Right lobe of liver (tissue), 6 donors: ENCODE data around the gene MUSK. TPM values are rescaled to one million over a fixed set of nuclear protein-coding genes. Genes with fewer than 3 reads are reported as not detected.
"Not testable (repeated sequence)": the region's sequence is repeated elsewhere in the genome, so short reads cannot be mapped to it uniquely, and the experiment has no call there.

ENCODE experiments used
- ATAC-seq, 4 donors: fragments of 200-7000 bp; cut with Tn5 transposase; one replicate each; pipeline ENCODE4 v1.9.1; 2020; ENCODE audit warnings: mild to moderate bottlenecking in 4 of 4, moderate library complexity in 4 of 4
- DNase-seq, 3 donors: peaks; one replicate each; pipeline ENCODE4 v3.0.0-alpha.2; 2020
- H3K27ac ChIP-seq, 3 donors: fragments of 200-600 bp; one replicate each; pipeline ENCODE4 v1.8.0; 2022
- H3K27me3 ChIP-seq, 2 donors: fragments of 200-600 bp; one replicate each; pipeline ENCODE4 v1.8.0; 2022
- H3K36me3 ChIP-seq, 4 donors: fragments of 200-600 bp; sonication (generic) in 1 of 4; one replicate each; pipeline versions ENCODE4 v1.5.1 to v1.8.0; 2017 to 2022; ENCODE audit warnings: control low read depth in 1 of 4
- H3K4me1 ChIP-seq, 4 donors: fragments of 200-600 bp; sonication (generic) in 1 of 4; one replicate each; pipeline versions ENCODE4 v1.5.1 to v1.8.0; 2017 to 2022; ENCODE audit warnings: control low read depth in 1 of 4
- H3K4me3 ChIP-seq, 3 donors: fragments of 200-600 bp; one replicate each; pipeline ENCODE4 v1.8.0; 2022
- H3K9me3 ChIP-seq, 4 donors: fragments of 200-600 bp; sonication (generic) in 1 of 4; one replicate each; pipeline versions ENCODE4 v1.5.1 to v1.8.0; 2017 to 2022; ENCODE audit warnings: control low read depth in 1 of 4
- POLR2A ChIP-seq: fragments of 450-650 bp; IDR thresholded peaks from one replicate; pipeline ENCODE4 v1.6.1; 2017; ENCODE audit warnings: antibody characterized with exemption, mild to moderate bottlenecking
- WGBS: methylation state at CpG from one replicate; pipeline ENCODE4 v1.1.6; 2018; ENCODE audit warnings: low coverage, low lambda C conversion rate; ENCODE audit not compliant: insufficient coverage; ENCODE audit errors: missing lambda C conversion rate; 5-methylcytosine and 5-hydroxymethylcytosine counted together
- intact Hi-C, 2 donors: fragments of 100-400 bp; cut with DNase I; formaldehyde crosslinking; loops; one replicate each; pipeline versions ENCODE4 v1.11.2 to v1.14.1; 2022
- total RNA-seq, 6 experiments: library from RNA; depleted of rRNA in 2 of 6; stranded (reverse); fragments of >200 nt in 2 of 6; fragmentation: NEBNext Ultra II Directional in 3 of 6; extraction: Animal tissue kit (Norgen Biotek cat#: 25700) in 3 of 6; gene quantifications; one replicate each; pipeline versions ENCODE4 v1.1.0 to v1.2.4, GENCODE V29; 2016 to 2023
- TF ChIP-seq, protein P1 (sequence below), 4 donors: fragments of 200-600 bp in 3 of 4; fragments of 450-650 bp in 1 of 4; IDR thresholded peaks; one replicate each; pipeline versions ENCODE4 v1.5.1 to v1.8.0; 2016 to 2022; ENCODE audit warnings: antibody characterized with exemption in 4 of 4, mild to moderate bottlenecking in 2 of 4
- donor health status: DM: no; HTN: yes; CAD: no.
- donor health status: DM: no; HTN: no; CAD: no.
- donor health status: DM: no; HTN: no; CAD: no.
- donor health status: DM: no; HTN: yes; CAD: no.
- donor health status: DM: no; HTN: yes; CAD: no.

MUSK gene
- total RNA-seq, 6 experiments from 2014 or later: 0.06 to 0.12 (median 0.12) TPM; not detected in 2

DNA sequence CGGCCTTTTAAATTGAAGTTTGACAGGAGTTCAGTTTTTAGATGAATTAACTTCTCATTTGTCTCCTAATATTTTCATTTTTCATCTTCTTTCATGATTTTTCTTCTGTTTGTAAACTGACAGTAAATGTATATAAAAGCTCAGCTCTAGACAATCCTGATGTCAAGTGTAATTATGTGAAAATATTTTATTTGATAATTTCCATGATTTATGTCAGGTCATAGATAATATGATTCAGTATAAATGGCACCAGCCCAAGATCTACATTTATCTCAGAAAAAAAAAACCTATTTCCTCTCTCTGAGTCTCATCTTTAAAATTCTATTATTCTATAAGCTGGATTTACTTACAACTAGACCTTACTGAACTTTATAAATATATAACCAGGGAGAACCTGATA is 115.7 kb downstream of the MUSK start:
- DNase-seq (no peak), ATAC-seq (no peak)
- no peaks in the 10 kb centered on the region for H3K4me1 ChIP-seq
- no peaks in the 10 kb centered on the region for H3K36me3 ChIP-seq
- no peak overlapping the region for H3K4me3 ChIP-seq
- H3K9me3 ChIP-seq: no peaks in the 10 kb centered on the region
- TF ChIP-seq, protein P1, sequence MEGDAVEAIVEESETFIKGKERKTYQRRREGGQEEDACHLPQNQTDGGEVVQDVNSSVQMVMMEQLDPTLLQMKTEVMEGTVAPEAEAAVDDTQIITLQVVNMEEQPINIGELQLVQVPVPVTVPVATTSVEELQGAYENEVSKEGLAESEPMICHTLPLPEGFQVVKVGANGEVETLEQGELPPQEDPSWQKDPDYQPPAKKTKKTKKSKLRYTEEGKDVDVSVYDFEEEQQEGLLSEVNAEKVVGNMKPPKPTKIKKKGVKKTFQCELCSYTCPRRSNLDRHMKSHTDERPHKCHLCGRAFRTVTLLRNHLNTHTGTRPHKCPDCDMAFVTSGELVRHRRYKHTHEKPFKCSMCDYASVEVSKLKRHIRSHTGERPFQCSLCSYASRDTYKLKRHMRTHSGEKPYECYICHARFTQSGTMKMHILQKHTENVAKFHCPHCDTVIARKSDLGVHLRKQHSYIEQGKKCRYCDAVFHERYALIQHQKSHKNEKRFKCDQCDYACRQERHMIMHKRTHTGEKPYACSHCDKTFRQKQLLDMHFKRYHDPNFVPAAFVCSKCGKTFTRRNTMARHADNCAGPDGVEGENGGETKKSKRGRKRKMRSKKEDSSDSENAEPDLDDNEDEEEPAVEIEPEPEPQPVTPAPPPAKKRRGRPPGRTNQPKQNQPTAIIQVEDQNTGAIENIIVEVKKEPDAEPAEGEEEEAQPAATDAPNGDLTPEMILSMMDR (IDR thresholded peaks at IDR 0.05): no peak
- TF ChIP-seq POLR2A: no peak
- WGBS: 55% methylated on average over 1 of the region's 1 CpG
- no peaks in the 10 kb centered on the region for H3K27me3 ChIP-seq
- H3K27ac ChIP-seq: no peak overlapping the region
- intact Hi-C loops: no loop called here

- 36% methylated on average over 1 of the region's 1 CpG for WGBS
- Histone ChIP-seq H3K9me3 (no peaks in the 10 kb centered on the region), H3K27me3 (no peaks in the 10 kb centered on the region), H3K4me3 (no peak overlapping the region), H3K27ac (no peak overlapping the region), H3K4me1 (no peaks in the 10 kb centered on the region), H3K36me3 (no peaks in the 10 kb centered on the region)
- TF ChIP-seq POLR2A: no peak
- TF ChIP-seq, protein P1 (IDR thresholded peaks at IDR 0.05): no peak
- DNase-seq: no peak
- intact Hi-C loops: no loop called here
- ATAC-seq: no peak
Measured at GRCh38 chr9:110785166-110785565, 116.6 kb downstream of the MUSK start.

DNA sequence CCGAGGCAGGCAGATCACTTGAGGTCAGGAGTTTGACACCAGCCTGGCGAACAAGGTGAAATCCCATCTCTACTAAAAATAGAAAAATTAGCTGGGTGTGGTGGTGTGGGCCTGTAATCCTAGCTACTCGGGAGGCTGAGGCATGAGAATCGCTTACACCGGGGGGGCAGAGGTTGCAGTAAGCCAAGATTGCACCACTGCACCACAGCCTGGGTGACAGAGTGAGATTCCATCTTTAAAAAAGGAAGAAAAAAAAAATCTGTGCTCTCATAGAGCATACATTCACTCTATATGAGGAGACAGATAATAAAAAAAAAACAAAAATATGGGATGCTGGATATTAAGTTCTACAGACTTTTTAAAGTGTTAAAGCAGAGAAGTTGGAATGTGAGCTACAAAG is 119.8 kb downstream of the MUSK start:
- H3K27ac ChIP-seq, H3K36me3 ChIP-seq, H3K4me1 ChIP-seq, intact Hi-C loops, H3K4me3 ChIP-seq, DNase-seq, ATAC-seq, H3K27me3 ChIP-seq, H3K9me3 ChIP-seq: not testable (repeated sequence)
- 79% methylated on average over 4 of the region's 5 CpGs for whole genome bisulfite sequencing

DNA sequence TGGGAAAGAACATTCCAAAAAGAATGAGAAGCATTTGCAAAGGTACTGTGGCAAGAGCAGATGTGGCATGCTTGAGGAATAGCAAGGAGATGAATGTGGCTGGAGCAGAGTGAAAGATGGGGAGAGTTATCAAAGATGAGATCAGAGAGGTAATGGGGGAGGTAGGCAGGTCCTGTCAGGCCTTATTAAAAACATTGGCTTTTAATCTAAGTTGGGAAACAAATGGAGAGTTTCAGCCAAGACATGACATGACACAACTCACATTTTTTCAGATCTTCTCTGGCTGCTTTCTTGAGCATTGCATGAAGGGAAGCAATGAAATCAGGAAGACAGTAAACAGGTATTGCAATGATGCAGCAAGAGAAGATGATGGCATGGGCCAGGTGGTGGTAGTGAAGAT is 120.3 kb downstream of the MUSK start:
- H3K27ac ChIP-seq: no peak overlapping the region
- DNase-seq (no peak), ATAC-seq (no peak)
- TF ChIP-seq, protein P1 (IDR thresholded peaks at IDR 0.05): no peak
- no peak for TF ChIP-seq POLR2A
- H3K9me3 ChIP-seq: no peaks in the 10 kb centered on the region
- H3K4me3 ChIP-seq: no peak overlapping the region
- H3K27me3 ChIP-seq: no peaks in the 10 kb centered on the region
- intact Hi-C loops: no loop called here
- H3K4me1 ChIP-seq: no peaks in the 10 kb centered on the region
- no peaks in the 10 kb centered on the region for H3K36me3 ChIP-seq

DNA sequence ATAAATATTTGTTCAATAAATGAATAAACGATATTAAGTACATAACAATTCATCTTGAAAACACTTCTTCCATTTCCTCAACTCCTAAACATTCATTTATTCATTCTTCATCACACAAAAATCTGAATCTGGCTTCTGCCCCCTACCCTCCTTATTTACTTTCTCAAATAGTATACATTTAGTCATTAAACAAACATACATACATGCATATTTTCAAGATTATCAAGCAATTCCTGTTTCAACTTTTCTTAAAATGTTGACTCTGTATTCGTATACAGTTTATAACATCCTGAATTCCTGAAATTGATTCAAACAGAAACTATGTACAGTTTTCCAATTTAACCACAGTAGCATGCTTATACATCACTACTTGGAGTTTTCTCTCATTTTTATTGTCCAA is 129.0 kb downstream of the MUSK start:
- TF ChIP-seq, protein P1 (IDR thresholded peaks at IDR 0.05): no peak
- TF ChIP-seq POLR2A: no peak
- no peak for ATAC-seq
- DNase-seq: no peak
- Histone ChIP-seq H3K27ac (no peak overlapping the region), H3K4me1 (no peaks in the 10 kb centered on the region), H3K4me3 (no peak overlapping the region), H3K36me3 (no peaks in the 10 kb centered on the region), H3K27me3 (no peaks in the 10 kb centered on the region), H3K9me3 (no peaks in the 10 kb centered on the region)
- 35% methylated on average over 2 of the region's 2 CpGs for WGBS
- intact Hi-C loops: no loop called here
